ENCODE measurements around the gene ELMOD3. TPM values are rescaled to one million over a fixed set of nuclear protein-coding genes. Genes with fewer than 3 reads are reported as not detected.
"Not testable (repeated sequence)": the region's sequence is repeated elsewhere in the genome, so short reads cannot be mapped to it uniquely, and the experiment has no call there.

ELMOD3 gene
- total and polyA plus RNA-seq, 8 donors: 20.8 to 40.5 (median 31.8) TPM

- H3K9me3 ChIP-seq: no peaks in the 10 kb centered on the region
- H3K36me3 ChIP-seq: no peaks in the 10 kb centered on the region
- H3K27me3 ChIP-seq: no peaks in the 10 kb centered on the region
- ATAC-seq (no peak), DNase-seq (no peak)
- intact Hi-C loops (cut with DNase I): no loop called here
- H3K4me3 ChIP-seq: peak overlapping the region in 1 of 2 donors; percentile 40
- TF ChIP-seq CTCF (IDR thresholded peaks at IDR 0.05): no peak
- peaks cover 17 to 66% of the 10 kb centered on the region in 2 donors for H3K4me1 ChIP-seq
- peak overlapping the region; percentile 91 to 99 for H3K27ac ChIP-seq
Observed at GRCh38 chr2:85436836-85437487, 82.4 kb downstream of the ELMOD3 start.

- Histone ChIP-seq H3K36me3 (no peaks in the 10 kb centered on the region), H3K4me3 (peak overlapping the region; percentile 19 to 40), H3K27me3 (no peaks in the 10 kb centered on the region), H3K27ac (peak overlapping the region; percentile 91 to 99), H3K9me3 (no peaks in the 10 kb centered on the region), H3K4me1 (peaks cover 17 to 66% of the 10 kb centered on the region in 2 donors)
- no peak for TF ChIP-seq CTCF (IDR thresholded peaks at IDR 0.05)
- intact Hi-C loops (cut with DNase I): no loop called here
- DNase-seq (peak; percentile 81 to 97 (median 88)), ATAC-seq (peak; percentile 82)
Observed at GRCh38 chr2:85437488-85438200, 83.1 kb downstream of the ELMOD3 start.

- intact Hi-C loops (cut with DNase I): no loop called here
- peak overlapping the region; percentile 19 to 40 for H3K4me3 ChIP-seq
- no peaks in the 10 kb centered on the region for H3K27me3 ChIP-seq
- H3K4me1 ChIP-seq: peaks cover 17 to 61% of the 10 kb centered on the region in 2 donors
- TF ChIP-seq CTCF (IDR thresholded peaks at IDR 0.05): no peak
- DNase-seq (no peak), ATAC-seq (peak; percentile 2)
- peak overlapping the region; percentile 91 to 99 for H3K27ac ChIP-seq
- no peaks in the 10 kb centered on the region for H3K36me3 ChIP-seq
- no peaks in the 10 kb centered on the region for H3K9me3 ChIP-seq
Observed at GRCh38 chr2:85438201-85439024, 83.8 kb downstream of the ELMOD3 start.

GRCh38 chr2:85439025-85439472 lies 84.5 kb downstream of the ELMOD3 start:
- peaks cover 12 to 55% of the 10 kb centered on the region in 2 donors for H3K4me1 ChIP-seq
- no peak for TF ChIP-seq CTCF (IDR thresholded peaks at IDR 0.05)
- ATAC-seq (no peak), DNase-seq (no peak)
- H3K27ac ChIP-seq: peak overlapping the region; percentile 91 to 99
- H3K9me3 ChIP-seq: no peaks in the 10 kb centered on the region
- no peaks in the 10 kb centered on the region for H3K36me3 ChIP-seq
- intact Hi-C loops (cut with DNase I): no loop called here
- H3K27me3 ChIP-seq: no peaks in the 10 kb centered on the region
- no peak overlapping the region for H3K4me3 ChIP-seq

- intact Hi-C loops (cut with DNase I); H3K4me3 ChIP-seq; H3K27ac ChIP-seq; DNase-seq; H3K9me3 ChIP-seq; H3K27me3 ChIP-seq; ATAC-seq; H3K36me3 ChIP-seq: not testable (repeated sequence)
- H3K4me1 ChIP-seq: peaks cover 12 to 50% of the 10 kb centered on the region in 2 donors
Observed at GRCh38 chr2:85439569-85439968, 85.0 kb downstream of the ELMOD3 start.
